Heart left ventricle (tissue), 13 donors: ENCODE measurements around the gene RTL3.

Source experiments
- POLR2A ChIP-seq, 2 donors: fragments of 450-650 bp; IDR thresholded peaks; one replicate each; pipeline ENCODE4 v1.6.1; 2017; ENCODE audit warnings: antibody characterized with exemption in 2 of 2, mild to moderate bottlenecking in 2 of 2, moderate library complexity in 2 of 2
- TF ChIP-seq, protein P1 (sequence below), 12 donors: fragments of 200-600 bp; sonication (generic) in 4 of 12; IDR thresholded peaks; one replicate each; pipeline versions ENCODE4 v1.5.0 to v1.8.0; 2018 to 2022; ENCODE audit warnings: antibody characterized with exemption in 12 of 12, mild to moderate bottlenecking in 5 of 12
- donor health status: ischemic (EF 13 %, LVEDD 7.1; RV severe dilation, severe dysfunction).
- donor health status: DM: no; HTN: yes; CAD: no.
- donor health status: DM: no; HTN: no; CAD: no.
- donor health status: ischemic (EF 25% LVEDD 6.9; RV normal size, moderate dysfunction).
- donor health status: ischemic (EF 25% LVEDD 5.7; RV mildly dilated, moderate dysfunction).
- donor health status: ischemic (EF 35%, LVEDD 5.7; RV mildly dilated, moderate dysfunction).
- donor health status: nonischemic (EF 11% LVEDD 7.7; RV severe dilation, severe dysfunction).
- donor health status: DM: yes; HTN: yes; CAD: no.
- donor health status: PGD.
- donor health status: ischemic (EF 29% LVEDD 5.4; RV normal size, mild dysfunction).
- donor health status: nonischemic (EF 23%, LVEDD 6.1; RV moderate dilation, normal function).

DNA sequence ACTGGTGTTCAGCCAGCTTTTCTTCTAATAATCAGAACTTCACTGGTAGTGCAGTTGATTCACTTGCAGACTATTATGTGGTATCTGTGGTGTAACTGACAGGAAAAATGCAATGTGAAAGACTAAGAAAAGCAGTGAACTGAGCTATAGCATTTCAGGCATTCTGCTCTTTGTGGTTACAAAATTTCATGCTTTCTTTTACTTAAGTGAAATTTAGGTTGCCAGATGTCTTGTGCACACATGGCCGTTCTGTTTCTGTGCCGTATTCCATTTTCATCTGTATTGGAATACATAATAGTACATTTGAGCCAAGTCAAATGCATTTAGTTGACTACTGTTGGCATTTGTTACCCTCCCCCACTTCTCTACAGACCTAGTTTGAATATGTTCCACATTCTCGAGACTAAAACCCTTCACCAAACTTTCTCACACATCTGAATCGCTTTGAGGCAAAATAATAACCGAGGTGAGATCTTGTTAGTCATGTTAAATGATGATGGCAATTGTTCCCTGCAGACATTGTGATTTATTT, 8.2 kb downstream of the RTL3 start:
- no peak for TF ChIP-seq POLR2A (IDR thresholded peaks at IDR 0.05)
- TF ChIP-seq, protein P1, sequence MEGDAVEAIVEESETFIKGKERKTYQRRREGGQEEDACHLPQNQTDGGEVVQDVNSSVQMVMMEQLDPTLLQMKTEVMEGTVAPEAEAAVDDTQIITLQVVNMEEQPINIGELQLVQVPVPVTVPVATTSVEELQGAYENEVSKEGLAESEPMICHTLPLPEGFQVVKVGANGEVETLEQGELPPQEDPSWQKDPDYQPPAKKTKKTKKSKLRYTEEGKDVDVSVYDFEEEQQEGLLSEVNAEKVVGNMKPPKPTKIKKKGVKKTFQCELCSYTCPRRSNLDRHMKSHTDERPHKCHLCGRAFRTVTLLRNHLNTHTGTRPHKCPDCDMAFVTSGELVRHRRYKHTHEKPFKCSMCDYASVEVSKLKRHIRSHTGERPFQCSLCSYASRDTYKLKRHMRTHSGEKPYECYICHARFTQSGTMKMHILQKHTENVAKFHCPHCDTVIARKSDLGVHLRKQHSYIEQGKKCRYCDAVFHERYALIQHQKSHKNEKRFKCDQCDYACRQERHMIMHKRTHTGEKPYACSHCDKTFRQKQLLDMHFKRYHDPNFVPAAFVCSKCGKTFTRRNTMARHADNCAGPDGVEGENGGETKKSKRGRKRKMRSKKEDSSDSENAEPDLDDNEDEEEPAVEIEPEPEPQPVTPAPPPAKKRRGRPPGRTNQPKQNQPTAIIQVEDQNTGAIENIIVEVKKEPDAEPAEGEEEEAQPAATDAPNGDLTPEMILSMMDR (IDR thresholded peaks at IDR 0.05): no peak
